GM12878 (cell line): ENCODE results near the gene S1PR3. TPM values are rescaled to one million over a fixed set of nuclear protein-coding genes. Genes with fewer than 3 reads are reported as not detected.

Experiments
- ATAC-seq: fragments of 200-7000 bp; cut with Tn5 transposase; 3 replicates; pipeline ENCODE4 v1.9.1; 2020; ENCODE audit warnings: mild to moderate bottlenecking, moderate library complexity
- BruUV-seq: library from RNA; stranded (reverse); fragments of 400-500 nt; replicated peaks from 2 replicates; lab custom pipeline; 2021; lab: Mats Ljungman, UMichigan
- CTCF ChIA-PET: fragments of 300-600 bp; sonication (Branson Sonifier 250); formaldehyde crosslinking; extraction: SDS; loops from one replicate; lab custom pipeline; 2021; ENCODE audit warnings: inconsistent platforms; lab: Yijun Ruan, JAX
- POLR2A ChIA-PET: fragments of 350-600 bp; formaldehyde crosslinking; extraction: SDS; loops from one replicate; lab custom pipeline; 2021; ENCODE audit warnings: inconsistent platforms; lab: Charles Lee
- RAD21 ChIA-PET: fragments of 300-600 bp; sonication (Branson Sonifier 250); formaldehyde crosslinking; loops from one replicate; lab custom pipeline; 2023; ENCODE audit warnings: antibody characterized with exemption; ENCODE audit not compliant: unreplicated experiment; lab: Charles Lee
- SMC1A ChIA-PET: fragments of 300-600 bp; sonication (Branson Sonifier 250); formaldehyde crosslinking; loops from one replicate; lab custom pipeline; 2023; ENCODE audit not compliant: unreplicated experiment, uncharacterized antibody; lab: Charles Lee
- DNase-seq: peaks from one replicate; pipeline ENCODE4 v3.0.0-alpha.2; 2011; ENCODE audit warnings: low read depth, low spot score
- FAIRE-seq: peaks from 3 replicates; lab custom pipeline; 2011; peaks lifted over from hg19 to GRCh38; lab: Jason Lieb, UNC
- H2AFZ ChIP-seq: 2 replicates; pipeline ENCODE4 v1.6.0; 2011; ENCODE audit warnings: low read depth, low read length, control low read depth; ENCODE audit not compliant: control insufficient read depth
- H3K27ac ChIP-seq: 2 replicates; pipeline ENCODE4 v1.5.1; 2011; ENCODE audit warnings: control low read depth; ENCODE audit not compliant: control insufficient read depth, insufficient read depth
- H3K27me3 ChIP-seq, 2 experiments: replicated peaks in 1 of 2; 2 replicates each; pipeline versions ENCODE4 v1.6.0 to v1.6.1; 2011; ENCODE audit warnings: low read length in 1 of 2; ENCODE audit not compliant: control insufficient read depth in 2 of 2, insufficient read depth in 2 of 2
- H3K36me3 ChIP-seq, 2 experiments: 2 replicates each; pipeline ENCODE4 v1.5.1; 2011; ENCODE audit warnings: low read length in 1 of 2; ENCODE audit not compliant: control insufficient read depth in 2 of 2, insufficient read depth in 2 of 2
- H3K4me1 ChIP-seq: 2 replicates; pipeline ENCODE4 v1.6.1; 2011; ENCODE audit warnings: mild to moderate bottlenecking, low read length, moderate library complexity, mixed read lengths; ENCODE audit not compliant: control insufficient read depth, insufficient read depth
- H3K4me2 ChIP-seq: 2 replicates; pipeline ENCODE4 v1.6.0; 2011; ENCODE audit warnings: control low read depth; ENCODE audit not compliant: control insufficient read depth, insufficient read depth
- H3K4me3 ChIP-seq: fragments of 200-600 bp; sonication (generic); 2 replicates; pipeline ENCODE4 v1.5.1; 2016
- H3K79me2 ChIP-seq: 2 replicates; pipeline ENCODE4 v1.6.0; 2011; ENCODE audit warnings: low read length; ENCODE audit not compliant: control insufficient read depth, insufficient read depth
- H3K9ac ChIP-seq: 2 replicates; pipeline ENCODE4 v1.8.0; 2011; ENCODE audit warnings: low read length, control low read depth, mixed read lengths; ENCODE audit not compliant: control insufficient read depth, insufficient read depth
- H3K9me3 ChIP-seq: replicated peaks from 3 replicates; pipeline ENCODE4 v1.5.1; 2011; ENCODE audit warnings: mild to moderate bottlenecking, low read length; ENCODE audit not compliant: control insufficient read depth, insufficient read depth
- H4K20me1 ChIP-seq: 2 replicates; pipeline ENCODE4 v1.6.0; 2011; ENCODE audit not compliant: control insufficient read depth, insufficient read depth
- ATF3 ChIP-seq: IDR thresholded peaks from 2 replicates; pipeline ENCODE4 v1.6.1; 2011; ENCODE audit warnings: low read depth, mild to moderate bottlenecking, low read length, moderate library complexity, borderline replicate concordance; ENCODE audit errors: extremely low read depth
- BHLHE40 ChIP-seq, 2 experiments: fragments of 450-650 bp in 1 of 2; IDR thresholded peaks; 2 replicates each; pipeline ENCODE4 v1.6.1; 2011 to 2017; ENCODE audit warnings: low read depth in 2 of 2, borderline replicate concordance in 1 of 2, improper control_type of control experiment in 1 of 2, low read length in 1 of 2, mild to moderate bottlenecking in 1 of 2
- BRCA1 ChIP-seq: IDR thresholded peaks from 2 replicates; pipeline ENCODE4 v1.6.1; 2011; ENCODE audit warnings: low read depth, low read length, improper control_type of control experiment
- FOS ChIP-seq: IDR thresholded peaks from 3 replicates; pipeline ENCODE4 v1.6.1; 2011; ENCODE audit warnings: borderline replicate concordance; ENCODE audit not compliant: insufficient read length; ENCODE audit errors: extremely low read depth
- IRF5 ChIP-seq: fragments of 450-650 bp; IDR thresholded peaks from 2 replicates; pipeline ENCODE4 v1.6.1; 2017; ENCODE audit warnings: borderline replicate concordance
- NFYB ChIP-seq: IDR thresholded peaks from 2 replicates; pipeline ENCODE4 v1.6.1; 2011; ENCODE audit warnings: low read depth, mild to moderate bottlenecking, low read length, improper control_type of control experiment, moderate library complexity; ENCODE audit not compliant: insufficient read depth
- NR2C1 ChIP-seq: fragments of 450-650 bp; IDR thresholded peaks from 2 replicates; pipeline ENCODE4 v1.6.1; 2017; ENCODE audit warnings: antibody characterized with exemption, mild to moderate bottlenecking, moderate library complexity
- PAX5 ChIP-seq: IDR thresholded peaks from 2 replicates; pipeline ENCODE4 v1.6.1; 2011; ENCODE audit warnings: low read depth, low read length, borderline replicate concordance
- PBX3 ChIP-seq: IDR thresholded peaks from 2 replicates; pipeline ENCODE4 v1.6.1; 2011; ENCODE audit warnings: mild to moderate bottlenecking, low read depth, low read length, moderate library complexity; ENCODE audit not compliant: insufficient replicate concordance
- PRDM15 ChIP-seq: fragments of 450-650 bp; formaldehyde crosslinking; IDR thresholded peaks from 2 replicates; pipeline ENCODE4 v1.4.0; 2020; ENCODE audit warnings: mild to moderate bottlenecking, moderate library complexity
- REST ChIP-seq: IDR thresholded peaks from 2 replicates; pipeline ENCODE4 v1.6.1; 2012; ENCODE audit warnings: mild to moderate bottlenecking, low read depth, low read length
- SMAD5 ChIP-seq: IDR thresholded peaks from 2 replicates; pipeline ENCODE4 v1.6.1; 2016; ENCODE audit warnings: antibody characterized with exemption, low read depth
- ZNF622 ChIP-seq: fragments of 450-650 bp; IDR thresholded peaks from 2 replicates; pipeline ENCODE4 v1.6.1; 2017; ENCODE audit warnings: mild to moderate bottlenecking, inconsistent platforms
- ZSCAN29 ChIP-seq: fragments of 450-650 bp; IDR thresholded peaks from 2 replicates; pipeline ENCODE4 v1.6.1; 2017; ENCODE audit warnings: mild to moderate bottlenecking, moderate library complexity
- WGBS: methylation state at CpG from one replicate; pipeline ENCODE4 v1.1.6; 2016; ENCODE audit warnings: low lambda C conversion rate; ENCODE audit not compliant: insufficient replicate concordance, insufficient coverage; ENCODE audit errors: missing lambda C conversion rate; 5-methylcytosine and 5-hydroxymethylcytosine counted together
- in situ Hi-C: fragments of 300-500 bp; cut with MboI; formaldehyde crosslinking; loops from 9 replicates; pipeline ENCODE4 v1.14.3; 2018; ENCODE audit warnings: mixed read lengths
- intact Hi-C: fragments of 100-400 bp; cut with micrococcal nuclease; formaldehyde crosslinking; loops from one replicate; pipeline ENCODE4 v1.14.2; 2022; ENCODE audit not compliant: unreplicated experiment
- polyA plus RNA-seq, 11 experiments: library from polyadenylated mRNA; depleted of rRNA in 4 of 11; unstranded in 6 of 11; stranded (reverse) in 5 of 11; fragments of >200 nt; fragmentation: Nextera tagmentation in 4 of 11; fragmentation: Illumina TruSeq in 1 of 11; extraction: Ambion mirVana in 4 of 11; extraction: Trizol in 1 of 11; gene quantifications; 1 replicate in 1 of 11; 2 replicates in 10 of 11; pipeline versions ENCODE4 v1.2.1 to v1.2.3, GENCODE V29; 2011 to 2016; ENCODE audit warnings: inconsistent platforms in 2 of 11, missing spikeins in 2 of 11, low read depth in 1 of 11
- total RNA-seq, 4 experiments: library from RNA; depleted of rRNA in 3 of 4; stranded (reverse); fragments of >200 nt in 3 of 4; fragmentation: Illumina TruSeq in 1 of 4; extraction: Trizol in 1 of 4; gene quantifications; 2 replicates each; pipeline versions ENCODE4 v1.2.1 to v1.2.3, GENCODE V29; 2013 to 2021

S1PR3 gene
- total and polyA plus RNA-seq, 10 of the 15 experiments (the other 5 are each of a cell fraction or from before 2014, with no cell fraction given), result 0.01 to 0.18 (median 0.01) TPM; not detected in 7

GRCh38 chr9:88968799-88969198, 22.5 kb upstream of the S1PR3 start:
- in situ Hi-C loops, result no loop called here
- Histone ChIP-seq H3K79me2 (no peaks in the 10 kb centered on the region), H3K9me3 (no peaks in the 10 kb centered on the region), H3K27ac (no peak overlapping the region), H3K4me1 (no peaks in the 10 kb centered on the region), H4K20me1 (no peaks in the 10 kb centered on the region), H3K4me2 (no peak overlapping the region), H2AFZ (no peak overlapping the region), H3K36me3 (no peaks in the 10 kb centered on the region), H3K4me3 (no peak overlapping the region), H3K9ac (no peak overlapping the region), H3K27me3 (no peaks in the 10 kb centered on the region)
- CTCF ChIA-PET, result no interaction called here
- intact Hi-C loops, result no loop called here
- RAD21 ChIA-PET, result no interaction called here
- FAIRE-seq (no peak), ATAC-seq (no peak), DNase-seq (no peak)
- no TSS peak for BruUV-seq
- WGBS, result 27% methylated on average over 4 of the region's 4 CpGs
- POLR2A ChIA-PET, result no interaction called here
- SMC1A ChIA-PET, result no interaction called here
- TF ChIP-seq PAX5 (no peak), IRF5 (no peak), PRDM15 (CRISPR knock-in tag) (no peak), FOS (no peak), ZNF622 (no peak), NFYB (no peak), SMAD5 (no peak), PBX3 (no peak), NR2C1 (no peak), ZSCAN29 (no peak), BRCA1 (no peak), REST (no peak), BHLHE40 (IDR thresholded peaks at IDR 0.05; ENCODE audit: borderline replicate concordance in 1 of 2, low read depth in 2 of 2, low read length in 1 of 2) (no peak), ATF3 (no peak)
